KOPT-K1 (cell line): ENCODE data around the gene MMD2.

Experiments used
- H3K27ac ChIP-seq: fragments of 200-600 bp; sonication (generic); 2 replicates; pipeline ENCODE4 v1.5.1; 2016; ENCODE audit warnings: antibody characterized with exemption, mild to moderate bottlenecking, low read depth, low read length; ENCODE audit not compliant: poor library complexity, severe bottlenecking
- H3K36me3 ChIP-seq: fragments of 200-600 bp; sonication (generic); 2 replicates; pipeline ENCODE4 v1.5.1; 2017; ENCODE audit warnings: antibody characterized with exemption, mild to moderate bottlenecking, low read length, moderate library complexity; ENCODE audit not compliant: insufficient read depth
- H3K9me3 ChIP-seq: fragments of 200-600 bp; sonication (generic); 2 replicates; pipeline ENCODE4 v1.5.1; 2017; ENCODE audit warnings: antibody characterized with exemption, low read length, mild to moderate bottlenecking; ENCODE audit not compliant: insufficient read depth, poor library complexity, severe bottlenecking

Gene MMD2

GRCh38 chr7:4873071-4873944 lies 85.7 kb downstream of the MMD2 start:
- Histone ChIP-seq H3K36me3 (no peaks in the 10 kb centered on the region), H3K27ac (no peak overlapping the region), H3K9me3 (peaks cover 4% of the 10 kb centered on the region)

GRCh38 chr7:4871930-4872675 lies 86.9 kb downstream of the MMD2 start:
- H3K9me3 ChIP-seq: peaks cover 6% of the 10 kb centered on the region
- H3K36me3 ChIP-seq: no peaks in the 10 kb centered on the region
- H3K27ac ChIP-seq: no peak overlapping the region

GRCh38 chr7:4871056-4871680 lies 87.8 kb downstream of the MMD2 start:
- Histone ChIP-seq H3K9me3 (peaks cover 12% of the 10 kb centered on the region), H3K27ac (no peak overlapping the region), H3K36me3 (no peaks in the 10 kb centered on the region)

- H3K36me3 ChIP-seq: no peaks in the 10 kb centered on the region
- H3K9me3 ChIP-seq: peaks cover 12% of the 10 kb centered on the region
- H3K27ac ChIP-seq: no peak overlapping the region
These were observed 90.5 kb downstream of the MMD2 start for GRCh38 chr7:4868493-4868892.

GRCh38 chr7:4866528-4867496 lies 92.2 kb downstream of the MMD2 start:
- Histone ChIP-seq H3K27ac (no peak overlapping the region), H3K9me3 (peaks cover 17% of the 10 kb centered on the region), H3K36me3 (no peaks in the 10 kb centered on the region)

GRCh38 chr7:4862156-4862555 lies 96.8 kb downstream of the MMD2 start:
- Histone ChIP-seq H3K36me3 (no peaks in the 10 kb centered on the region), H3K9me3 (peaks cover 11% of the 10 kb centered on the region), H3K27ac (no peak overlapping the region)

- no peaks in the 10 kb centered on the region for H3K36me3 ChIP-seq
- H3K27ac ChIP-seq: no peak within 1 kb of the TSS
- H3K9me3 ChIP-seq: peaks cover 7% of the 10 kb centered on the region
These were observed 97.3 kb downstream of the MMD2 start, which contains the start of gene PAPOLB for GRCh38 chr7:4861673-4862072. Gene PAPOLB, minus strand, starts transcription at chr7:4862030. Its CDS starts 220 bp downstream, at chr7:4861810.

- H3K27ac ChIP-seq: no peak overlapping the region
- peaks cover 4% of the 10 kb centered on the region for H3K9me3 ChIP-seq
- H3K36me3 ChIP-seq: no peaks in the 10 kb centered on the region
These were observed 97.8 kb downstream of the MMD2 start for GRCh38 chr7:4861227-4861626.

GRCh38 chr7:4857189-4857588 lies 101.8 kb downstream of the MMD2 start:
- H3K36me3 ChIP-seq: no peaks in the 10 kb centered on the region
- no peak overlapping the region for H3K27ac ChIP-seq
- peaks cover 3% of the 10 kb centered on the region for H3K9me3 ChIP-seq

GRCh38 chr7:4856336-4857057 lies 102.5 kb downstream of the MMD2 start:
- no peak overlapping the region for H3K27ac ChIP-seq
- no peaks in the 10 kb centered on the region for H3K36me3 ChIP-seq
- H3K9me3 ChIP-seq: peaks cover 2% of the 10 kb centered on the region
